HG03066 (cell line): ENCODE measurements around the gene CSF3.
A peak's percentile ranks its signal among the peaks of the same experiment; 100 is the strongest.

Experiments used
- ATAC-seq: cut with Tn5 transposase; IDR thresholded peaks from one replicate; pipeline ENCODE4 v1.9.1; 2021; ENCODE audit warnings: low read depth; ENCODE audit not compliant: unreplicated experiment

Gene CSF3

DNA sequence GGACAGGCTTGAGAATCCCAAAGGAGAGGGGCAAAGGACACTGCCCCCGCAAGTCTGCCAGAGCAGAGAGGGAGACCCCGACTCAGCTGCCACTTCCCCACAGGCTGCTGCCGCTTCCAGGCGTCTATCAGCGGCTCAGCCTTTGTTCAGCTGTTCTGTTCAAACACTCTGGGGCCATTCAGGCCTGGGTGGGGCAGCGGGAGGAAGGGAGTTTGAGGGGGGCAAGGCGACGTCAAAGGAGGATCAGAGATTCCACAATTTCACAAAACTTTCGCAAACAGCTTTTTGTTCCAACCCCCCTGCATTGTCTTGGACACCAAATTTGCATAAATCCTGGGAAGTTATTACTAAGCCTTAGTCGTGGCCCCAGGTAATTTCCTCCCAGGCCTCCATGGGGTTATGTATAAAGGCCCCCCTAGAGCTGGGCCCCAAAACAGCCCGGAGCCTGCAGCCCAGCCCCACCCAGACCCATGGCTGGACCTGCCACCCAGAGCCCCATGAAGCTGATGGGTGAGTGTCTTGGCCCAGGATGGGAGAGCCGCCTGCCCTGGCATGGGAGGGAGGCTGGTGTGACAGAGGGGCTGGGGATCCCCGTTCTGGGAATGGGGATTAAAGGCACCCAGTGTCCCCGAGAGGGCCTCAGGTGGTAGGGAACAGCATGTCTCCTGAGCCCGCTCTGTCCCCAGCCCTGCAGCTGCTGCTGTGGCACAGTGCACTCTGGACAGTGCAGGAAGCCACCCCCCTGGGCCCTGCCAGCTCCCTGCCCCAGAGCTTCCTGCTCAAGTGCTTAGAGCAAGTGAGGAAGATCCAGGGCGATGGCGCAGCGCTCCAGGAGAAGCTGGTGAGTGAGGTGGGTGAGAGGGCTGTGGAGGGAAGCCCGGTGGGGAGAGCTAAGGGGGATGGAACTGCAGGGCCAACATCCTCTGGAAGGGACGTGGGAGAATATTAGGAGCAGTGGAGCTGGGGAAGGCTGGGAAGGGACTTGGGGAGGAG is at the start of gene CSF3:
CSF3 (plus strand) TSS at position 436 of the 993 bp plus-strand sequence; CDS start at position 471, 35 bp downstream.
- ATAC-seq = no peak

GRCh38 chr17:39966771-39967170 is 48.5 kb upstream of the CSF3 start:
- ATAC-seq = no peak

DNA sequence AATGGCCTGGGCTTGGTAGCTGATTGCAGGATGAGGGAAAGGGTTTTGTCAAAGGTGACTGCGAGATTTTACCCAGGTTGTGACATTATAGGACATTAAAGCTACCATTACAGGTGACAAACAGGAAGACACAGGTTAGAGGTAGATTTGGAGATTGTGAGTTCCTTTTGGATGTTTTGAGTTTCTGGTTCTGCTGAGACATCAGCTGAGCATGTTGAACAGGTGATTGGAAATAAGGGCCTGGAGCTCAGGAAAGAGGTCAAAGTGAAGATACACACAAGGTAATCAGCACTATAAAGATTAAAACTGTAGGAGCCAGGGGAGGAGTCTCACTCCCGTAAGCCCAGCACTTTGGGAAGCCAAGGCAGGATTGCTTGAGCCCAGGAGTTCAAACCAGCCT is 46.5 kb upstream of the CSF3 start:
- ATAC-seq = no peak

DNA sequence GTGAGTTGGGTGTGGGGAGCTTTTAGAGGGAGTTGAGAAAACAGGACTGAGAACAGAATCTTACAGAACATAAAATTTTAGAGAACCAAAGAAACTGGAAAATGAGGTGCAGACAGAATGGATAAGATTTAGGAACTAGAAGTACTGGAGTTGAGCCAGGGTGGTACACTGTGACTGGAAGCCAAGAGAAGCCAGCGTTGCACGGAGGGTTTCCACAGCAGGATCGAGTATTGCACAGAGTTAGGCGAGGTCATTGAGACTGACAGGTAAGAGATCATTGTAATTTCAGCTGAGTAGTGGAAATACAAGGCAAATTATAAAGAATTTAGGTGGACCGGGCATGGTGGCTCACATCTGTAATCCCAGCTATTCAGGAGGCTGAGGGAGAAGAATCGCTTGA is 45.9 kb upstream of the CSF3 start:
- no peak for ATAC-seq

DNA sequence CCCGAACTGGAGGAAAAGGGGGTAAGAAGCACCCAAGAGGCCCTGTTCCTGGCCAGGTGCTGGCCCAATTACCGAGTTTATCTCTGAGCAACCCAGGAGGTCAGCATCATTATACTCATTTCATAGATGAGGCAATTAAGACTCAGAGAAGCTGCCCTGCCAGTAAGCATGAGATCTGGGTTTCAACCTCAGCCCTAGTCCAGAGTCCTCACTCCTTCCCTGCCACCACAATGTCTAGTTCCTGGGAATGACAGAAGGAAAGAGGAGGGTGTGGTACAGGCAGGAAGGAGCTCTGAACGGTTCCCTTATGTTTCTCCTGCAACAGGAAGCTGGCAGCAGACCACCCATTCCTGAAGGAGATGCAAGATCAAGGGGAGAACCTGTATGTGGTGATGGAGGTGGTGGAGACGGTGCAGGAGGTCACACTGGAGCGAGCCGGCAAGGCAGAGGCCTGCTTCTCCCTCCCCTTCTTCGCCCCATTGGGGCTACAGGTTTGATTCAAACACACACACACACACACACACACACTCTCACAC is 45.0 kb upstream of the CSF3 start:
- no peak for ATAC-seq

- no peak for ATAC-seq
Observed at GRCh38 chr17:39971076-39971603, 44.1 kb upstream of the CSF3 start.

- no peak for ATAC-seq
Observed at GRCh38 chr17:39972271-39972670, 43.0 kb upstream of the CSF3 start.

DNA sequence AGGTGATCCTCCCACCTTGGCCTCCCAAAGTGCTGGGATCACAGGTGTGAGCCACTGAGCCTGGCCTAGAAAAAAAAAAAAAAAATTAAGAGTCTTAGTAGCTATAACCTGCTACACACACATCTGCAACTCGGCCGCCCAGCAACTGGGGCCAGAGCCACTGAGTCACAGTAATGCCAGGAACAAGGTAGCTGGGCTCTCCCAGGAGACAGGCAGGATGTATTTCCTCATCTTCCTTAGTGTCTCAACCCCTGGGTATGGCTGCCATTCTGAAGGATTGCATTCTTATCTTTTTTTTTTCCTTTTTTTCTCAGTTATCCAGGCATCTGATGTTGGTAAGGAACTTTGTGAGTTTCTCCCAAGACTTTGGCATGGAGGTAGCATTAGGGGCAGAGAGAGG is 41.7 kb upstream of the CSF3 start:
- ATAC-seq = no peak

DNA sequence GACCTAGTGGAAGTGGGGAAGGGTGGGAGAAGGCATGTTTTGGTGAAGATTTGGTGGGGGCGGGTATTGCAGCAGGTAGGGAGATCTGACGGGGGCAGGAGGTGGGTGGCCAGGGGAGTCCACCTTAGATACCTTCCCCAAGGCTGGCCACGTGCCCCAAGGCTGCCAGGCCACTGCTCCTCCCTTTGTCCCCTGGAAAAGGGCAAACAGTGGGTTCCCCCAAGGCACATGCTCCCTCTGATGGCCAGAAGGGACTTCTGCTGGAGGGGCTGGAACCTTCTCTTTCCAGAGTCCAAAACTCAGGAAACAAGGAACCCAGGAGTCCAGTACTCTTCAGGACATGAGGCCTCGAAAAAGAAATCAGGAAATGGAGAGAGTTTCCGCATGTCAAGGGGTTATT is 40.8 kb upstream of the CSF3 start:
- no peak for ATAC-seq

- no peak for ATAC-seq
Observed at GRCh38 chr17:39975801-39976200, 39.4 kb upstream of the CSF3 start.

DNA sequence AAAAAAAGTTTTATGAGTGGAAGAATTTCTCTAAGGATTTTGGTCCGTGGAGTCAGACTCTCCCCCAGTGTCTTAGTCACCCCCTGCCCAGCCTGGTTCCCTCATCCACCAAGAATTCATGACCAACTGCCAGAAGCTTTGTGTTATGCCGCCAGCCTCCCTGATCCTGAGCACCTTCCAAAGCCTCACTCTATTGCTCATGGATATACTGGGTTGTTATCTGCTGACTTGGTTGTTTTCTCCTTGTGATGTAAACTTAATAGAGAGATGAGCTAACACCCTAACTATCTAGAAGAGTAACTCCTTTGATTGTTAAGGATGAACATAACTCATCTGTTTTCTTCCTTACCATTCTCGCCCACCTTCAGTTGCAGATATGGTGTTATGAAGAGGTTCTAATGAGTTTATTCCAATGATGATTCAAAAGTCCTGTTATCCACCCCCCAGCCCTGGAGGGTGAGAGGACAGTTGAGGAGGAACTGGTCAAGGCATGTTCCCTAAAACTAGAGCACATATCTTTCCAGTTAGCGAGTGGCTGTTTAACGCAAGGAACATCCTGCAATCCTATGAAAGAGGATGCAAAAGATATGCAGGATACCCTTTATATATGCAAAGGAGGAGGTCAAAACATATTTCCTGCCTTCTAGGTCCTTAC is 36.1 kb upstream of the CSF3 start:
- ATAC-seq = no peak

GRCh38 chr17:39979893-39980350 is 35.3 kb upstream of the CSF3 start:
- ATAC-seq = peak; percentile 11

- peak; percentile 91 for ATAC-seq
Observed at GRCh38 chr17:39980351-39981206, 34.7 kb upstream of the CSF3 start, which contains the start of gene PSMD3. TSS of gene PSMD3 (plus strand) at chr17:39980807. CDS start at chr17:39980971, 164 bp downstream.

DNA sequence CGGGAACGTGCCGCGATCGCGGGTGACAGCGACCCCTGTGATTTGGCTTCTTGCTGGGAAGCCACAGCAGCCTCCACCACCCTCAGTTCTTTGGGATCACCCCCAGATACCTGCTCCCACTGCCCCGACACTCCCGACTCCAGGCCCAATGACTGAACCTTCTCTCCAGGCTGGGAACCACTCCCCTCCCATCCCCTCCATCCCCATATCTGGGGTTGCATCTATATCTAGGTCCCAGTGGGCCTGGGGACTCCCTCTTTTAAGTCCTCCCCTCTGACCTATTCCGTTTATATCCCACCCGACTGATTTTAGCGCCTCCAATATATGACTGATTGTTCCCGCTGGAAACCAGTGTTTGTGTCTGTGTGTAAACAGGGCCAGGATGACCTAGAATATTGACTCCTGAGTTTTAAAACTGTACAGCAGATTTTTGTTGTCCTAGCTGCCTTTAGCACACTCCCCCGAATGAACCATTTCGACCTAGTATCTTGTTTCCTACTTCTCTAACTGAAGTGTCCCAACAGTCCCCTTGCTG is 34.0 kb upstream of the CSF3 start:
- no peak for ATAC-seq

- no peak for ATAC-seq
Observed at GRCh38 chr17:39981766-39982375, 33.4 kb upstream of the CSF3 start.

GRCh38 chr17:39988206-39988810 is 26.9 kb upstream of the CSF3 start:
- ATAC-seq = no peak

DNA sequence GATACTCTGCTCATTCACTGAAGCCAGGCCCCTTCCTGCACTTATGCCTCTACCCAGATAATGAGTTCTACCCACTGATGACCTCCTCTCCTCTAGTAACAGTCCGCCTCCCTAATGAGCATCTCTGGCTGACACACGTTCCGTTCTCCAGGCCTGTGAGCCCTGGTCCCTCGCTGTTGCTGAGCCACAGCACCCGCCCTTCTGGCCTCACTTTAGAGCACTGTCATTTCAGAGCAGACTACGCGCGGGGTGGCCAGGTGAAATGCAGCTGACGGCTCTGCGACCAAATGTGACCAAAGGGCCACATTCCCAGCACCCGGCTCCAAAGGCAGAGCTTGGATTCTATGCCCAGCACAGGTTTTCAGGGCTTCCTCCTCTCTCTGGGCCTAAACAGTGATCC is 20.8 kb upstream of the CSF3 start:
- no peak for ATAC-seq

- ATAC-seq = no peak
Observed at GRCh38 chr17:39995438-39995837, 19.8 kb upstream of the CSF3 start.

GRCh38 chr17:39996162-39996561 is 19.1 kb upstream of the CSF3 start:
- ATAC-seq = no peak
